ENCODE measurements around the gene HMGCLL1. TPM values are rescaled to one million over a fixed set of nuclear protein-coding genes. Genes with fewer than 3 reads are reported as not detected.

The HMGCLL1 gene
- total RNA-seq, 6 donors from 2014 or later = 0.98 to 4.3 (median 2.0) TPM

- H3K4me1 ChIP-seq = no peaks in the 10 kb centered on the region
- H3K4me3 ChIP-seq = no peak overlapping the region
- 59 to 71% methylated on average over 1 of the region's 1 CpG for WGBS, 2 donors
- DNase-seq = no peak
- no peaks in the 10 kb centered on the region for H3K36me3 ChIP-seq
- ATAC-seq (ENCODE audit: low FRiP score in 2 of 2) = no peak
- no peak overlapping the region for H3K27ac ChIP-seq
- H3K27me3 ChIP-seq = no peaks in the 10 kb centered on the region
- H3K9me3 ChIP-seq = no peaks in the 10 kb centered on the region
- TF ChIP-seq POLR2AphosphoS5 (IDR thresholded peaks at IDR 0.05) (no peak), EP300 (IDR thresholded peaks at IDR 0.05) (no peak), CTCF (IDR thresholded peaks at IDR 0.05) (no peak), POLR2A (IDR thresholded peaks at IDR 0.05) (no peak)
Measured at GRCh38 chr6:55512904-55513303, 66.1 kb downstream of the HMGCLL1 start.

- DNase-seq = no peak
- Histone ChIP-seq H3K9me3 (no peaks in the 10 kb centered on the region), H3K4me1 (no peaks in the 10 kb centered on the region), H3K4me3 (no peak overlapping the region), H3K27me3 (no peaks in the 10 kb centered on the region), H3K27ac (no peak overlapping the region), H3K36me3 (no peaks in the 10 kb centered on the region)
- WGBS, 2 donors = 80 to 85% methylated on average over 5 of the region's 5 CpGs
- ATAC-seq (ENCODE audit: low FRiP score in 2 of 2) = no peak
- TF ChIP-seq CTCF (IDR thresholded peaks at IDR 0.05) (no peak), POLR2AphosphoS5 (IDR thresholded peaks at IDR 0.05) (no peak), EP300 (IDR thresholded peaks at IDR 0.05) (no peak), POLR2A (IDR thresholded peaks at IDR 0.05) (no peak)
Measured at GRCh38 chr6:55511122-55511800, 67.7 kb downstream of the HMGCLL1 start.

GRCh38 chr6:55499591-55499990 is 79.4 kb downstream of the HMGCLL1 start:
- ATAC-seq (ENCODE audit: low FRiP score in 2 of 2) (no peak), DNase-seq (no peak)
- H3K9me3 ChIP-seq = no peaks in the 10 kb centered on the region
- H3K4me1 ChIP-seq = no peaks in the 10 kb centered on the region
- H3K27me3 ChIP-seq = no peaks in the 10 kb centered on the region
- H3K27ac ChIP-seq = no peak overlapping the region
- H3K36me3 ChIP-seq = no peaks in the 10 kb centered on the region
- TF ChIP-seq POLR2A (IDR thresholded peaks at IDR 0.05) = no peak
- no peak for TF ChIP-seq CTCF (IDR thresholded peaks at IDR 0.05)
- TF ChIP-seq EP300 (IDR thresholded peaks at IDR 0.05) = no peak
- no peak for TF ChIP-seq POLR2AphosphoS5 (IDR thresholded peaks at IDR 0.05)
- H3K4me3 ChIP-seq = no peak overlapping the region

GRCh38 chr6:55497694-55498093 is 81.3 kb downstream of the HMGCLL1 start:
- no peaks in the 10 kb centered on the region for H3K36me3 ChIP-seq
- 67 to 74% methylated on average over 3 of the region's 3 CpGs for WGBS, 2 donors
- no peak for DNase-seq
- no peak overlapping the region for H3K4me3 ChIP-seq
- H3K27me3 ChIP-seq = no peaks in the 10 kb centered on the region
- TF ChIP-seq POLR2AphosphoS5 (IDR thresholded peaks at IDR 0.05) (no peak), POLR2A (IDR thresholded peaks at IDR 0.05) (no peak), CTCF (IDR thresholded peaks at IDR 0.05) (no peak), EP300 (IDR thresholded peaks at IDR 0.05) (no peak)
- H3K4me1 ChIP-seq = no peaks in the 10 kb centered on the region
- no peak for ATAC-seq (ENCODE audit: low FRiP score in 2 of 2)
- H3K27ac ChIP-seq = no peak overlapping the region
- no peaks in the 10 kb centered on the region for H3K9me3 ChIP-seq

GRCh38 chr6:55496201-55496600 is 82.8 kb downstream of the HMGCLL1 start:
- no peak overlapping the region for H3K27ac ChIP-seq
- 81 to 92% methylated on average over 1 of the region's 1 CpG for WGBS, 2 donors
- H3K9me3 ChIP-seq = no peaks in the 10 kb centered on the region
- no peaks in the 10 kb centered on the region for H3K36me3 ChIP-seq
- no peak for DNase-seq
- no peak for ATAC-seq (ENCODE audit: low FRiP score in 2 of 2)
- no peak for TF ChIP-seq EP300 (IDR thresholded peaks at IDR 0.05)
- TF ChIP-seq POLR2AphosphoS5 (IDR thresholded peaks at IDR 0.05) = no peak
- TF ChIP-seq POLR2A (IDR thresholded peaks at IDR 0.05) = no peak
- no peak for TF ChIP-seq CTCF (IDR thresholded peaks at IDR 0.05)
- no peaks in the 10 kb centered on the region for H3K4me1 ChIP-seq
- no peak overlapping the region for H3K4me3 ChIP-seq
- H3K27me3 ChIP-seq = no peaks in the 10 kb centered on the region
